GM12801 (cell line): ENCODE data around the gene USP2.

Experiments
- TF ChIP-seq, protein P1 (sequence below): IDR thresholded peaks from one replicate; pipeline ENCODE4 v1.5.1; 2011; ENCODE audit warnings: control low read depth; ENCODE audit not compliant: insufficient read length; ENCODE audit errors: extremely low read depth

The USP2 gene

GRCh38 chr11:119369132-119369925 lies 12.2 kb downstream of the USP2 start:
- TF ChIP-seq, protein P1, sequence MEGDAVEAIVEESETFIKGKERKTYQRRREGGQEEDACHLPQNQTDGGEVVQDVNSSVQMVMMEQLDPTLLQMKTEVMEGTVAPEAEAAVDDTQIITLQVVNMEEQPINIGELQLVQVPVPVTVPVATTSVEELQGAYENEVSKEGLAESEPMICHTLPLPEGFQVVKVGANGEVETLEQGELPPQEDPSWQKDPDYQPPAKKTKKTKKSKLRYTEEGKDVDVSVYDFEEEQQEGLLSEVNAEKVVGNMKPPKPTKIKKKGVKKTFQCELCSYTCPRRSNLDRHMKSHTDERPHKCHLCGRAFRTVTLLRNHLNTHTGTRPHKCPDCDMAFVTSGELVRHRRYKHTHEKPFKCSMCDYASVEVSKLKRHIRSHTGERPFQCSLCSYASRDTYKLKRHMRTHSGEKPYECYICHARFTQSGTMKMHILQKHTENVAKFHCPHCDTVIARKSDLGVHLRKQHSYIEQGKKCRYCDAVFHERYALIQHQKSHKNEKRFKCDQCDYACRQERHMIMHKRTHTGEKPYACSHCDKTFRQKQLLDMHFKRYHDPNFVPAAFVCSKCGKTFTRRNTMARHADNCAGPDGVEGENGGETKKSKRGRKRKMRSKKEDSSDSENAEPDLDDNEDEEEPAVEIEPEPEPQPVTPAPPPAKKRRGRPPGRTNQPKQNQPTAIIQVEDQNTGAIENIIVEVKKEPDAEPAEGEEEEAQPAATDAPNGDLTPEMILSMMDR: no peak

- TF ChIP-seq, protein P1: no peak
Measured at GRCh38 chr11:119368121-119369034, 13.1 kb downstream of the USP2 start.

- TF ChIP-seq, protein P1: no peak
Measured at GRCh38 chr11:119367661-119368120, 13.8 kb downstream of the USP2 start.

- TF ChIP-seq, protein P1: no peak
Measured at GRCh38 chr11:119366690-119367620, 14.5 kb downstream of the USP2 start.

DNA sequence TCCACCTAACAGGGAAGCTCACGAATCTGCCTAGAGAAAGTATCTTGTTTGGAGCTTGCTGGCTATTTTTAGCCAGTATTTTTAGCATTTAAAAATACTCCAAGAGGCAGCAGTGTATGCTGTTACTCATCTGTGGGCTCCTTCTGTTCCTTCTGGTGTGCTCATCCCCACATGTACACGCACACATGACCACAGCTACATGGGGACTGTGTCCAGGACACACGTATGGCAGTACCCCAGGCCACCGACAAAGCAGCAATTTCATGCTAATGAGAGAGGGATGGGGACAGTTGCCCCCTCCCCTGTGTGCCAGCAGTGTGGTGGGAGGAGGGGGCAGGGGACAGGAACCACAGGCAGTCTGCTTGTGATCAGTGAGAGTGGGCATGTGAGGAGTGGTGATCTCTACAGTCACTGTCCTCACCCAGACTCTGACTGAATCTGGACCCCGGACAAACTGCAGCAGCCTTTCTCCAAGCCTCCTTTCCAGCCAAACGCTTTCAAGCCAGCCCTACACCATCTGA lies 16.4 kb downstream of the USP2 start:
- TF ChIP-seq, protein P1: no peak

DNA sequence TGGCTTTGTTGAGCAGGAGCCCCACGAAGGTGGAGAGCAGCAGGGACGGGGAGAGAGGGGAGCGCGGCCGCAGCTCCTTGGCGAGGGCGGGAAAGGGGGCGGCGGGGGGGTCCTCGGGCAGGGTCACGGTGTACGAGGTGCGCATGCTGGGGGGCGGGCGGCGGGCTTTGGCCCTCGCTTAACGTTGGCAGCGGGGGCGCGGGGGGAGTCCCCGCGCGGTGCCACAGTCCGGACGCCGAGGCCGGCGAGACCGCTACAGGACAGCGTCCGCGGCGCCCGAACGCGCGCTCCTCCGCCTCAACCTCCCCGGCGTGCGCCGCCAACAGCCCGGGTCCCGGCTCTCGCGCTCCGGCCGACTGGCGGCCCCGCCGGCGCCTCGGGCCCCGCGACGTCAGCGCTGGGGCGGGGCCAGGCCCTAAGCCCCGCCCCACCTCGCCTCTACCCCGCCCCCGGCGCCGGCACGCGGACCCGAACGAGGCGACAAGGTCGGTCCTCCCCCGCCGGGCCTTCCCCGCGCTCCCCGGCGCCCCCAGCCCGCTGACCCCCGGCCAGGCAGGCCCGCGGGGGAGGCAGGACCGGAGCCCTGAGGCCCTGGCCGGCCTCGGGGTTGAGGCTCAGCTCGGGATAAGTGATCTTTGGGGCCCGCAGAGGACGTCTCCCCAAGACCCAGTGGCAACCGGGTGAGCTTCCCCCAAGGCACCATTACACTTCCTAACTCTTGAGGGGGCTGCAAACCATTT lies 17.5 kb downstream of the USP2 start:
- TF ChIP-seq, protein P1: no peak
